GM18519 (cell line): ENCODE results near the gene PTPRN2.

ENCODE experiments used
- ATAC-seq: cut with Tn5 transposase; IDR thresholded peaks from one replicate; pipeline ENCODE4 v1.9.1; 2021; ENCODE audit warnings: mild to moderate bottlenecking, moderate library complexity; ENCODE audit not compliant: unreplicated experiment, low FRiP score

PTPRN2 gene

GRCh38 chr7:157877298-157878090 is 710.1 kb downstream of the PTPRN2 start:
- no peak for ATAC-seq

DNA sequence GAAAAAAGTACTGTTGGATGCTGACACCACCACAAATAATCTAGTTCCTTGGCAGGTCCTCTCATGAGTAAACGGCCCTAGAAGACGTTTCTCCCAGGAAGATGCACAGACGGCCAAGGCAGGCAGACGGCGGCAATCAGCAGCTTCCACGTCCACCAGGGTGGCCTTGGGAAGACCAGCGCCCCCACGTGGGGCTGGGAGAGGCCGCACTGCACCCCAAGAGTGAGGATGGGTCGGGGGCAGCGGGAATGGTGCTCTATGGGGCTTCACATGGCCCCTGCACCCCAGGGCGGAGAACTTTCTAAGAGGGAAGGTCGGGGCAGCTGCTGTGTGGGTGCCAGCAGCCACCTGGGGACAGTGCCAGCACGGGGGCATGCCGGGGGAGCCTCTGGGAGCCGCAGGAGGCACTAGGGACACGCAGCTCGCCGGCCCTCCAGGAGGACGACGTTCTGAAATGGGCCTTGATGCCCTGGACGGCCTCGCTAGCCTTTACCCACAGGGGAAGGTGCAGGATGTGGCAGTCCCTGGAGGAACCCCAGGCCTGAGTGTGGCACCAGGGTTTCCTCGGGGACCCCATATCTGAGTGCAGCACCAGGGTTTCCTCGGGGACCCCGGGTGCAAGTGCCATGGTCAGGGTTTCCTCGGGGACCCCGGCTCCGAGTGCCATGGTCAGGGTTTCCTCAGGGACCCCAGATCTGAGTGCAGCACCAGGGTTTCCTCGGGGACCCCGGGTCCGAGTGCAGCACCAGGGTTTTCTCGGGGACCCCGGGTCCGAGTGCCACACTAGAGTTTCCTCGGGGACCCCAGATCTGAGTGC is 710.9 kb downstream of the PTPRN2 start:
- no peak for ATAC-seq

DNA sequence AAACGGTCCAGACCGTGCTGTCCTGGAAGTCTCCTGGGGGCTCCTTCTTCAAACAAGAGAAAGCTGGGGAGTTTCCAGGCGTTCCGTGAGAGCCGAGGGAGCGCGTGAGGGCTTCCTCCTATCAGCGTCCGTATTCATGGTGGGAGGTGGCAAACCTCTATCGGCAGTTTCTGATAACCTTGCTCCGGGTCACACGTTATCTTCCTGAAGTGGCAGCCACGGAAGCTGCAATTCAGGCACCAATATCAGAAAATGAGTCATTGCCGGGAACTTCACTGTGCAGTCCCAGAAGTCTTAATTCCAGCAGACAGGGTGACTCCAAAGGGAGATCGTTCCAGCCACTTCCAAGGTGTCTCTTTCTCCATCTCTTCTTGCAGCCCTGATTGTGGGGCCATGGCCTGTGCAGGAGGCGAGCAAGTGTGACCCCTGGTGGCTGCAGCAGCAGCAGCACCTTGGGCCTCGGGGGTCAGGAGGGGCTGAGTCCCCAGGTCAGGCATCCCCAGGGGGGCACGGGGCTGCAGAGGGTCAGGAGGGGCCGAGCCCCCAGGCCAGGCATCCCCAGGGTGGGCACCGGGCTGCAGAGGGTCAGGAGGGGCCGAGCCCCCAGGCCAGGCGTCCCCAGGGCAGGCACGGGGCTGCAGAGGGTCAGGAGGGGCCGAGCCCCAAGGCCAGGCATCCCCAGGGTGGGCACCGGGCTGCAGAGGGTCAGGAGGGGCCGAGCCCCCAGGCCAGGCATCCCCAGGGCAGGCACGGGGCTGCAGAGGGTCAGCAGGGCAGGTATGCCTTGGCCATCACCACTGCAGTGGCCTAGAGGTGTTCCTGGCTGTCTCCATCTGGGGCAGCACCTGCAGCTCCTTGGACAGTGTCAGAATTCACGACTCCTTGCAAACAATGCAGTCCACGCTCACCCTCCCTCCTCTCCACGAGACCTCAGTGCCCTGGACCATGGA is 712.1 kb downstream of the PTPRN2 start:
- ATAC-seq = no peak

- no peak for ATAC-seq
Measured at GRCh38 chr7:157874870-157875229, 712.8 kb downstream of the PTPRN2 start.

DNA sequence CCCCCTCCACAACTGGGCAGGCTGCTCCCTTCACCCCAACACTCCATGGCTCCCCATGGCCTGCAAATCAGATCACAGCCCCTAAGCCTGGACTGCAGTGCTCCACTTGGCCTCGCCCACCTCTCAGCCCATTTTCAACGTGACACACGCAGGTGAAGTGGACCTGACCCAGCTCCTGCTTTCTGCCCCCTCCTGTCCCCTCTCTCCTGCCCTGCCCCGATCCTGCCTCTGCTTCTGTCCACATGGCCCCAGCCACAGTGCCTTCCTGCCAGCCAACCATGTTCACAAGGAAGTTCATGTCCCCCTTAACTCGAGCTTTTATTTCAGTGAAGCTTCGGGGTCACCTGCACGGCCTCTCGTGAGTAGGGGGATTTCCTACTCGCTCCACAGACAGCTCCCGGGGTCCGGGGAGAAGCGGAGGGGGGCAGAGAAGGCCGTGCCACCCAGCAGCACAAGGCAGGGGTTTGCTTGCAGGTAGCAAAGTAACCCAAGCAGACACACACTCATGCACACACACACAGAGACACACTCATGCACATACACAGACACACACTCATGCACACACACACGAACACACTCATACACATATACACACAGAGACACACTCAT is 713.3 kb downstream of the PTPRN2 start:
- ATAC-seq = no peak

DNA sequence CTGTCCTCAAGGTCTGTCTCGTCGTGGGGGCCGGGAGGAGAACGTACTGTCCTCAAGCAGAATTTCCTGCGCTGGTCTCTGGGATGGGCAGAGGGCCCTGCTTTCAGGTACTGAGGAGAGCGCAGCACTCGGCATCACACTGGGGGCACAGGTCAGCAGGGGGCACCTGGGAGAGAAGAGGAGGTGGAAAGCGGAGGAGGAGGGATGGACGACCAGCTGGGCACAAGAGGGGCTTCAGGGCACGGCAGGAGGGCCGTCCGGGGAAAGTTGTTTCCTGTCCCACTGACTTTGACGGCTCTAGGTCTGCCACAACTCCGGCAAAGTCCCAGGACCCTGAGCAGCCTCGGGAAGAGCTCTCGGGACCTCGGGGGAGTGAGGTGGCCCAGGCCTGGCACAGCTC is 714.0 kb downstream of the PTPRN2 start:
- ATAC-seq = no peak

GRCh38 chr7:157873181-157873580 is 714.4 kb downstream of the PTPRN2 start:
- no peak for ATAC-seq

- no peak for ATAC-seq
Measured at GRCh38 chr7:157872447-157872846, 715.2 kb downstream of the PTPRN2 start.

- no peak for ATAC-seq
Measured at GRCh38 chr7:157871681-157872080, 715.9 kb downstream of the PTPRN2 start.

DNA sequence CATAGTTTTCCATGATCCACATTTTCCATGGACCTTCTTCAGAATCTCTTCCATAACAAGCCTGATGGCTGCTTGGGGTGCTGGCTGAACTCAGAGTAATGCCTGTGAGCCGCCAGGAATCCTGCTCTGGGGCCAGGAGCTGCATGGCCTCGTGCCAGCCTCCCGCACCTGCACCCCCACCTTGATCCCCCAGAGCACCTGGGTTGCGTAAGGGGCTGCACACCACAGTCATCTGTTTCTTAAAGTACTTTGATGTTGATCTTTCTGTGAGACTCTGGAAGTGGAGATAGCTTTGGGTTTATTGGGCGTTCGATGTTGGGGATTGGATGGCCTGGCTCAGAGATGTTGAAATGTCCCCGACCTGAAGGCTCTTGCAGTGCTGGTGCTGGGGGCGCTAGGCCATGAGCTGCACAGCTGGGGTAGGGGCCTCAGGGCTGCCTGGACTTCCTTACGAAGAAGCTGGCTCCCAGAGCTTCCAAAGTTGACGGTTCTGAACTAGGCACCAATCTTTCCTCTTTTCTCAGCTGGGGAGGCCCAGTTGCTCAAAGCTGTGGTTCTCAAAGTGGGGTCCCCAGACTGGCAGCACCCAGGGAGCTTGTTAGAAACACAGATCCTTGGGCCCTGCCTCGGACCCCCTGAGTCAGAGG is 716.9 kb downstream of the PTPRN2 start:
- ATAC-seq = no peak

DNA sequence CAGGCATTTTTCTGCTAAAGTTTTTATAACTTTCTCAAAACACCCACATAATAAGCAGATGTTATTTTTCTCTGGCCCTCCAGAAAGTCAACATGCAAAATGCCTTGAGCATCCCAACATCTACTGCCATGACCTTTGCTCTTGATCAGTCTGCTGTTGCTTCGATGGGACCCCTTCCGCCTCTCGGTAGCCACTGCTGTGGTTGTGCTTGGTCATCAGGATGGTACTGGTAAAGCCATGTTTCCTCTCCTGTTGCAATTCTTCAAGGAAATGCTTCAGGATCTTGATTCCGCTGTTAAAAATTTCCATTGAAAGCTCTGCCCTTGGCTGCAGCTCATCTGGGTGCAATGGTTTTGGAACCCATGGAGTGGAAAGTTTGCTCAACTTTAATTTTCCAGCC is 717.8 kb downstream of the PTPRN2 start:
- no peak for ATAC-seq

DNA sequence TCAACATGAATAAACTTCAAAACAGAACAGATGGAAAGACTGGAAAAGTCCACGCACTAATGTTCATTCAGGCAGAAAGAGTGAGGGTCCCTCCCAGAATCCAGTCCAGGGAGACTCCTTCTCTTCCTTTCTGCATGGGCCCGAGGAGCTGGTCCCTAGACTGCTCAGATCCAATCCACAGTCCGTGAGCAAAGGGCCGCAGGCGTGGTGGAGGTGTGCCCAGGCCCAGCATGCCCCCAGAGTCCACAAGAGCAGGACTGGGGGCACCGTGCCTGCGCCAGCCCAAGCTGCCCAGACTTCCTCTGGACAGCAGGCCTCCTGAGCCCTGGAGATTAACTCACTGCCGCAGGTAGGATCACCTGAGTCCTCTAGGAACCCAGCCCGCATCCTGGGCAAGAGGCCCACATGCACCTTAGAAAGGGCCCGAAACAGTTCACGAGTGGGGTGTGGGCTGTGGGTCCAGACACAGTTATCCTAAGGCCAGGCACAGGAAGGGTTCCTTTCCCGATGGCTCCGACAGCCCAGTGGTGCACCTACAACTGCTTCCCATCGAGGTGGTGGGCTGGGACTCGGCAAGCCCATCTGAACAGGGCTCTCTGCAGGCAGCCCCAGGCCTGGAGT is 719.8 kb downstream of the PTPRN2 start:
- no peak for ATAC-seq

GRCh38 chr7:157866336-157866924 is 721.2 kb downstream of the PTPRN2 start:
- ATAC-seq = no peak

- no peak for ATAC-seq
Measured at GRCh38 chr7:157865351-157866165, 722.1 kb downstream of the PTPRN2 start.

DNA sequence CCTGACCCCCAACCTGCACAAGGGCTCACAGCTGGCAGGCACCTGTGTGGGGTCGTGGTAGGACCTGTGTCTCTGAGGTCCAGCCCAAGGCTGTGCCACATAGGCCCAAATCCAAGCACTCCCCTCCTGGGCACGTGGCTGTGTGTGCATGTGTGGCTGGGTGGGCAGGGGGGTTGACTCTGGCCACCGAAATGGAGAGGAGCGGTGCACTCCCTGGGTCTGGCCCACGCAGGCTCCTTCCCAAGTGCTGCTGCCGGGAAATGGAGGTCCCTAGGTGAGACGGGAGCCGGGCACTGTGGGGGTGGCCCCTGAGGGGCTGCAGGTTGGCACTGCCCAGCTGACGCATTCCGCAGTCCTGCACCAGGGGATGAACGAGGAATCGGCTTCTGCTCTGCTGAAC is 722.7 kb downstream of the PTPRN2 start:
- no peak for ATAC-seq

DNA sequence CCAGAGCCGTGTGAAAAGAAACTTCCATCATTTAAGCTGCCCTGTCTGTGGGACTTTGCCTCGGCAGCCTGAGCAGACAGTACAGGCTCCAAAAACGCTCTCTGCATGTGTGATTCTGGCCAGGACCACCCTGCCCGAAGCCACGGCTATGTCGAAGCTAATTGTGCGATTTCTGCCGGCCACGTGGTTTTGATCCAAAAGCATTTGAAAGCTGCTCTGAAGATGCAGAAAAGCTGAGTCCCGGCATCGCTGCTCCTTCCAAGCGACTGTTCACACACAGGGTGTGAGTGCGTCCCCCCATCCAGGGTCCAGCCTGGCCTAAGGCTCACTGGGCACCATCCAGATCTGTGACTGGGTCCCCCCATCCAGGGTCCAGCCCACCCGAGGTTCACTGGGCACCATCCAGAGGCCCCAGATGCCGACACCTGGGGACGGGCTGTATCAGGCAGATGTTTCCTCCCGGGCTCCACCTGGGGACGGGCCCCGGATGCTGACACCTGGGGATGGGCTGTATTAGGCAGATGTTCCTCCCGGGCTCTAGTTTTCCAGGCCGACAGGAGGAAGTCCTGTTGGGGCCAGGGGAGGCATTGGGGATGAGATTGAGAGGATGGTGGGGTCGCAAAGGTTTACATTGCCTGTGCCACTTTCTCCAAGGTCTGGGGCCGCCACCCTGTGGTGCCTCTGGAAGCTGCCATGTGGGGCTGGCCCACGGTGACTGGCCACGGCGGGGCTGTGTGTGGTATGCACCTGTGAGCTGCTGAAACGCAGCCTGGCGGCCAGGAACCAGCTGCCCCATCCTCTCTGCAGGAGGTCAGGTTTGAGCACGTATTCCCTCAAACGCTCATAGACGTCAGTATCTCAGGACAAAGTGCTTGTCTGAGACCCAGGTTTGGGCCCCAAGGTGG is 723.5 kb downstream of the PTPRN2 start:
- ATAC-seq = no peak

- no peak for ATAC-seq
Measured at GRCh38 chr7:157863176-157863575, 724.4 kb downstream of the PTPRN2 start.
